Forelimb muscle (tissue), 1 donor: ENCODE results near the gene PHLPP1. TPM values are rescaled to one million over a fixed set of nuclear protein-coding genes. Genes with fewer than 3 reads are reported as not detected.
"Not testable (repeated sequence)": the region's sequence is repeated elsewhere in the genome, so short reads cannot be mapped to it uniquely, and the experiment has no call there.

ENCODE experiments used
- DNase-seq: peaks from one replicate; pipeline ENCODE4 v3.0.0-alpha.2; 2013; ENCODE audit warnings: low read depth
- polyA plus RNA-seq: library from polyadenylated mRNA; unstranded; fragments of 120-200 nt; gene quantifications from one replicate; pipeline ENCODE4 v1.2.1, GENCODE V29; 2013; ENCODE audit not compliant: insufficient read length

Gene PHLPP1
- polyA plus RNA-seq, 1 donor, result 7.3 TPM

- DNase-seq, result no peak
Observed at GRCh38 chr18:62880673-62881364, 165.5 kb downstream of the PHLPP1 start.

DNA sequence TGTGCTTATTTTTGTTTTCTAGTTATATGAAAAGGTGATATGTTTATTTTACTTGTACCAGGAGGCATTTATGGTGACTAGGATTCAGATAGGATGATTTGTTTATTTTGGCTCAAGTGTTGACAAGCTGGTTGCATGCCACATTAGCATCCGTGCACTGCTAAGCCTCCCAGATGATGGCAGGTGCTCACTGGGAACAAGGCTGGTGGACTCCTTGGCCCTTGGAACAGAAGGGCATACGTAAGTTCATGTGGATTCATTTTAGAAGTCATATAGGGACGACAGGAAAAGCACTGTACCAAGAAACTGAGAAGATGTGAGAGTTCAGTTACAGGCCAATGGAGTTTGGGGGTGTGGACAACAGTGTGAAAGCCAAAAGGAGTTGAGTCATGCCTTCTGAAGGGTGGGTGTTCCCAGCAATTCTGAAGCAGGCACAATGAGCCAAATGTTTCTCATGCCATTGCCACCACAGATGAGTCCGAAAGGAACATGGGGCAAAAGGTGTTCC, 166.2 kb downstream of the PHLPP1 start:
- DNase-seq, result no peak

DNA sequence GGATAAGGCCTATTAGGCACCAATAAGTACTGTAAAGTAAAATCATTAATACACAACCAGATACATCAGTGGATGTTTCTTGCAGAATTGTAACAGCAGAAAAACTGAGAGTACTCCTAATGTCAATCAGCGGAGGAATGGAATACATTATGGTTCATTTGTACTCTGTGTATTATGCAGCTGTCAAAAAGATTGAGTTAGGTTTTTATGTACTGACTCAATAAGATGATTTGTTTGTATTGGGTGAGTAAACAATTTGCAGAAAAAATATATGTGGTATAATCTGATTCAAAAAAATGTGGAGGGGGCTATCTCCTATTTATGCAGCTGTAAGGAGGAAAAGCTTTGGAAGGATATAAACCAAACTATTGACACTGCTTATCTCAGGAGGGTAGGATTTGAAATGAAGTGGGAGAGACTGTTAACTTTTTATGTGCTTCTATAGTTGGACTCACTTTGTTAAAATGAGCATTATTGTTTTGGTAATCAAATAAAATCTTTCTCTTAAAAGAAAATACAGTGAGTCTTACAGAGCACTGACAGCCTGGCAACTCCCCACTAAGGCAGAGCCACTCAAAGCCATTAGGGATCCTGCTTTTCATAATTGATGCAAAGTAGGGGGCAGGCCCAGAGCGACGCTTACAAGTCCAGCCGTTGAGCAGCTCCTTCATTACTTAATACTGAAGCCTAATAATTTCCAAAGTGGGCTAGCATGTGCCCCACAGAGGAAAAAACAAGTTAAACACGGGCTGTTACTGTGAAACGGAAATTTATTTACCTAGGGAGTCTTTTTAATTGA, 168.8 kb downstream of the PHLPP1 start:
- DNase-seq, result no peak

GRCh38 chr18:62885804-62886203, 170.5 kb downstream of the PHLPP1 start:
- no peak for DNase-seq

DNA sequence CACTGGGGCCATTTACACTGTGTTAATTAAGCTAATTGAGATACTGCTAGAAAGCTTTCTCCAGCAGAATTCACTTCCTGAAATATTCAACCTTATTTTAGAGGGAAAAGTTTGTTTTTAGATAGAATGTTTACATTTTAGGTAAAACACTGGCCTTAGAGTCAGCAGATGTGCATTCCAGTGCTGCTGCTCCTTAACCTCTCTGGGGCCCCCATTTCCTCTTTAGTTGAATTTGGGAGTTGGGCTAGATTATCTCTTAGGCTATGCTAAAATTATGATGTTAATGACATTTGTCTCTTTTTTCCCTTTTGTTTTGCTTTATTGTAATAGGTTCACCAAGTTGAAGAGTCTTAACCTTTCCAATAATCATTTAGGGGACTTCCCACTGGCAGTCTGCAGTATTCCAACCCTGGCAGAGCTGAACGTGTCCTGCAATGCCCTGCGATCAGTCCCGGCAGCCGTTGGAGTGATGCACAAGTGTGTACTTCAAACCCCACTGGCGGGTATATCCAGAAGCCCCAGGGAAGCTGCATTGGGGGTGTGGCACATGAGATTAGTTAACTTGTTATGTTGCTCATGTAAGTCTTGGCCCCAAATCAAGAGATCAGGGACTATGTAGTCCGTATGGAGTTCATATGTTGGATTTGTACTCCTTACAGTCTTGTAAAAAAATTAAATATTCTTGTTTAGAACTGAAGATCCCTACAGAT, 179.5 kb downstream of the PHLPP1 start:
- DNase-seq, result no peak

- no peak for DNase-seq
Observed at GRCh38 chr18:62897153-62897552, 181.8 kb downstream of the PHLPP1 start.

DNA sequence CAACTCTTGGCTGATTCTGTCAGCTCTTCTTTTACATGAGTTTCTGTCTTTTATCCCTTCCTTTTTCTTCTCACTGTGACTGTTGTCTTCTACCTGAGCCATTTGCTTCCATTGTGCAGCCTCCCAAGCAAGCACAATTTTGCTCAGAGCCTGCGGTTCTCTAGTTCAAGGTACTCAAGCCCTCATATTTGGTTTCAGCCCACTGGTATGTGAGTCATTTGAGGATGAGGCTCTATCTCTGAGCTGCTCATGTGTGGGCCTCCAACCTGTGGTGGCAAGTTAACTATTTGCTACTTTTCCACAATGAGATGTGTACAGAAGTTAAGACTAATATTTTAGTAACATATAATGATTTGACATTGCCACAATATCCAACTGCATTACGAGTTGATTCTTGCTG, 183.0 kb downstream of the PHLPP1 start:
- no peak for DNase-seq

DNA sequence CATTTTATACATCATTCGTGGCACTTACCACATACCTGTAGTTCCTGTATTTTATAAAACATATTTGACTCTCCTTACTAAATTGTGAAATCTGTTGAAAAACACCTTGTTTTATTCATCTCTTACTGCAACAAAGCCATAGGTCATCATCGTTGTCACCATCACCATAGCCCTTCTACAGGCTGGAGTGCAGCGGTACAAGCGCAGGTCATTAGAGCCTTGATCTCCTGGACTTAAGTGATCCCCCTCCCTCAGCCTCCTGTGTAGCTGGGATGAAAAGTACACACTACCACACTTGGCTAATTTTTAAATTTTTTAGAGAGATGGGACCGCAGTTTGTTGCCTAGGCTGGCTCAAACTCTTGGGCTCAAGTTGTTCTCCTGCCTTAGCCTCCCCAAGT, 184.2 kb downstream of the PHLPP1 start:
- no peak for DNase-seq

DNA sequence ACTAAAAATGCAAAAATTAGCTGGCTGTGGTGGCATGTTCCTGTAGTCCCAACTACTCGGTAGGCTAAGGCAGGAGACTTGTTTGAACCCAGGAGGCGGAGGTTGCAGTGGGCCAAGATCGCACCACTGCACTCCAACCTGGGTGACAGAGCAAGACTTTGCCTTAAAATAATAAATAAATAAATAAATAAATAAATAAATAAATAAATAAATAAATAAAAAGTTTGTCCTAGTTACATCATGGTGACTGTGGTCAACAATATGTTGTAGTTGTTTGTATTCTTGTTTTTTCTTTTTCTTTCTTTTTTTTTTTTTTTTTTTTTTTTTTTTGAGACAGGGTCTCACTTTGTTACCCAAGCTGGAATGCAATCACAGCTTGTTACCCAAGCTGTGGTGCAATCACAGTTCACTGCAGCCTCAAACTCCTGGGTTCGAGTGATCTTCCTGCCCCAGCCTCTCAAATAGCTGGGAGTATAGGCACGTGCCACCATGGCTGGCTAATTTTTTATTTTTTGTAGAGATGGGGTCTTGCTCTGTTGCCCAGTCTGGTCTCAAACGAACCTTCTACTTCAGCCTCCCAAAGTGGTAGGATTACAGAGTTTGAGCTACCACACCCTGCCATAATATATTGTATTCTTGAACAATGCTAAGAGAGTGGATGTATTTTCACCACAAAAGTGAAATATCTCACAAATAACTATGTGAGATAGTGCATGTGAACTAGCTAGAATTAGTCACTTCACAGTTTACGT, 185.0 kb downstream of the PHLPP1 start:
- DNase-seq, result no peak

DNA sequence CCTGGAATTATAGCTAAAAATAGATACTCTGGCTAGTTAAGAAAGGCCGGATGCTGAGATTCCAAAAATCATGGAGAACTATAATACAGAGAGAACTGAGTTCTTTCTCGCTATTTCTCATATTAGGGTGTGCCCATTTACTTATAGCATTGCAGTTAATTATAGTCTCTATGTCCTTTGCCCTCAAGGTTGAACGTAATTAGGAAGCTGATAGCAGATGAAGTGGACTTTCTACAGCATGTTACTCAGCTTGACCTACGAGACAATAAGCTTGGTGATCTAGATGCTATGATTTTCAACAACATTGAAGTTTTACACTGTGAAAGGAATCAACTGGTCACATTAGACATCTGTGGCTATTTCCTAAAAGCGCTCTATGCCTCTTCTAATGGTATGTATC, 187.4 kb downstream of the PHLPP1 start:
- no peak for DNase-seq

GRCh38 chr18:62904396-62905285, 189.3 kb downstream of the PHLPP1 start:
- DNase-seq, result no peak

- DNase-seq, result no peak
Observed at GRCh38 chr18:62912885-62913284, 197.5 kb downstream of the PHLPP1 start.

- not testable (repeated sequence) for DNase-seq
Observed at GRCh38 chr18:62913824-62914223, 198.5 kb downstream of the PHLPP1 start.

DNA sequence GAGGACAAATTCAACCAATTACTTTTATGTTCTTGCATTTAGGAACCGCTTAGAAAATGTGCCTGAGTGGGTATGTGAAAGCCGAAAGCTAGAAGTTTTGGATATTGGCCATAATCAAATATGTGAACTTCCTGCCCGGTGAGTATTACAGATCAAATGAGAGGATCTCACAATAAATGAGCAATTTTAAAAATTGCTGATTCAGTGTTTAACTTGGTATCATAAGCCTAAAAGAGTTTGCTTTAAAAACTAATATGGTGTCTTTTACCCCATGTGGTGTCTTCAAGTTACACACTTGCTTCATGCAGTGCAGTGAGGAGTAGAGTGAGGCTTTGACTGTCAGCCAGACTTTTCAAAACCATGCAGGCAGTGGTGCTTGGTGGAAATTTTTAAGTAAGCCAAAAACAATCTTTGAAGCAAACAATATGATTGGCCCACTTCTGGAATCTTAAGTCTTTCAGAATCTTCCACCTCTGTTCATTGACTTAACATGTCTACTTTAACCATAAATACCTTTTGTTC, 199.6 kb downstream of the PHLPP1 start:
- no peak for DNase-seq

- no peak for DNase-seq
Observed at GRCh38 chr18:62918361-62918760, 203.0 kb downstream of the PHLPP1 start.

DNA sequence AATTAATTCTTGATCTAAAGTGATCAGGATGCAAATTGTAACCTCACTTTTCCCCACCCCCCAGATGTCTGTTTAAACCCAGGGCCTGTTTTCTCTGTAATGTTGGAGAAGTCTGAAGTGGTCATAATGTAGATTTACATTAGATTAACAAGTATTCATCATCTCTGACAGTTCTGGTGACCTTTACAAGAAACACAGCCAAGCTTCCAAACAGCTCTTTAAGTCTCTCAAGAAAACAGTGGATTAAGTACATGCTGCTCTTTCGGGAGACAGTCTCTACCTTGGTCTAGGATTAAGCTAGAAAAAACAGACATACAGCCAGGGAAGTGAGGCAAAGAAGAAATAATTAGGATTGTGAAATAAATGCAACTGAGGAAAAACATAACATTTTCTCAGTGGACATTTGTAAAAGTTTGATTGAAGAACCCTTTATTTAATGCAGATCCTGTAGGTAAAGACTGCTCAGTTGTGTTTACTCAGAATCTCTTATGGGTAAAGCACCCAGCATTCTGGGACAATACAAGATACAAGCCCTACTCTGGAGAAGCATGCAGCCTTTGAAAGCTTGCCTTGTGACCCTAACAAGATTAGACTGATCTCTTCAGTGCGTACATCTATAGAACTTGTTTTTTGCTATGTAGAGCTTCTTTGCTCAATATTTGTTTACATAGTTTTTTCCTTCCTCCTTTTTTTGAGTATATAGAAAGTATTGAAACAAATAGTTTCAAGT, 203.9 kb downstream of the PHLPP1 start:
- DNase-seq, result no peak

- no peak for DNase-seq
Observed at GRCh38 chr18:62925031-62925688, 209.8 kb downstream of the PHLPP1 start.

DNA sequence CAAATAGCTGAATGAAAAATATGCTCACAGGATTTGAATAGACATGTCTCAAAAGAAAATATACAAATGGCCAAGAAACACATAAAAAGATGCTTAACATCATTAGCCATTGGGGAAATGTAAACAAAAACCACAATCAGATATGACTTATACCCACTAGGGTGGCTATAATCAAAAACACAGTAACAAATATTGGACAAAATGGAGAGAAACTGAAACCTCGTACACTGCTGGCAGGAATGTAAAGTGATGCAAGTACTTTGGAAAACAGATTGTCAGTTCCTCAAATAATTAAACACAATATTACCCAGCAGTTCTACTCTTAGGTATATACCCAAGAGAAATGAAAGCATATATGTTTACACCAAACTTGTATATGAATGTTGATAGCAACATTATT, 213.0 kb downstream of the PHLPP1 start:
- DNase-seq, result no peak

DNA sequence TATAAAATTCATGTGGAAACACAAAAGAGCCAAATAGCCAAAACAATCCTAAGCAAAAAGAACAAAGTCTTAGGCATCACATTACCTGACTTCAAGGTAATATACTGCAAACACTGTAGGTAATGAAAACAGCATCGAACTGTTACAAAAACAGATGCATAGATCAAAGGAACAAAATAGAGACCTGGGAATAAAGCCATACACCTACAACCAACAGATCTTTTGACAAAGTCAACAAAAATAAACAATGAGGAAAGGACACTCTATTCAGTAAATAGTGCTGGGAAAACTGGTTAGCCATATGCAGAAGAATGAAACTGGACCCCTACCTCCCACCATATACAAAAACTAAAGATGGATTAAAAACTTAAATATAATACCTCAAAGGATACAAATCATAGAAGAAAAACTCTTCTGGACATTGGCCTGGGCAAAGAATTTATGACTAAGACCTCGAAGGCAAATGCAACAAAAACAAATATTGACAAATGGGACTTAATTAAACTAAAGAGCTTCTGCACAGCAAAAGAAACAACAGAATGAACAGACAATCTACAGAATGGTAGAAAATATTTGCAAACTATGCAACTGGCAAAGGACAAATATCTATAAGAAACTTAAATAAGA, 218.0 kb downstream of the PHLPP1 start:
- DNase-seq, result no peak
